Stimulated activated CD4-positive, alpha-beta T cell treated with anti-CD3 and anti-CD28 coated beads, Interleukin-1b, Interleukin-23, amount 100 ng/mL, for 4 hours (primary cell): ENCODE measurements around the gene CCDC183.

Experiments used
- DNase-seq, 2 donors: peaks; one replicate each; pipeline ENCODE4 v3.0.0-alpha.2; 2020; ENCODE audit warnings: low read depth in 2 of 2

Gene CCDC183

GRCh38 chr9:136849038-136849959 is 53.2 kb downstream of the CCDC183 start, which contains the start of gene PHPT1:
Gene PHPT1, plus strand, starts transcription at chr9:136849409. Its CDS starts 22 bp downstream, at chr9:136849431.
- DNase-seq: peak; percentile 92 to 93

DNA sequence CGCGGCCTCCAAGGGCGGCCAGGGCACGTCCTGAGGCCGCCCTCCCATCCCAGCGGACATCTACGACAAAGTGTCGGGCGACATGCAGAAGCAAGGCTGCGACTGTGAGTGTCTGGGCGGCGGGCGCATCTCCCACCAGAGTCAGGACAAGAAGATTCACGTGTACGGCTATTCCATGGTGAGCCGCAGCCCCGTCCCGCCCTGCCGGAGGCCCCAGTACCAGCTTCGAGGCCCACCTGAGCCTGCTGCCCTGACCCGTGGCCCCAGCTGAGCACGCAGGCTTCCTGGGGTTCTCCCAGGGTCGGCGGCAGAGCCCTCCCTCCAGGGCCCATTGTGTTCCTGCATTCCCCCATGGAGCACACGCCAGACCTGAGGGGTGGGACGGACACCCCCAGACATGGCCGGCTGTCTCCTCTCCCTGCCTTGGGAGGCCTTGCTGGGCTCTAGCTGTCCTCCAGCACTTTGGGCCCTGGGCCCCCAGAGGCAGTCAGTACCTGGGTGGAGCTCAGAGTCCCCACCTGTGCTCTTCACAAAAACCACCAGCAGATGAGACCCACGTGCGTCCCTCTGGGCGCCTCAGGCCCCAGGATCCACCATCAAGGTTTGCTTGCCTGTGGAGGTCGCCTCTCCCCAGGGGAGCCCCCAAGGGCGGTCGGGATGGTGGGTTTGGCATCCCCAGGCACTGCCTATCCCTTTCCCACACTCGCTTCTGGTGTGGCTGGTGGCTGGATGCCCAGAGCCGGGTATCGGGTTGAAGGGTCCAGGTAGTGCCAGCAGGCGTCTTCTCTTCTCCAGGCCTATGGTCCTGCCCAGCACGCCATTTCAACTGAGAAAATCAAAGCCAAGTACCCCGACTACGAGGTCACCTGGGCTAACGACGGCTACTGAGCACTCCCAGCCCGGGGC is 54.1 kb downstream of the CCDC183 start:
- no peak for DNase-seq

DNA sequence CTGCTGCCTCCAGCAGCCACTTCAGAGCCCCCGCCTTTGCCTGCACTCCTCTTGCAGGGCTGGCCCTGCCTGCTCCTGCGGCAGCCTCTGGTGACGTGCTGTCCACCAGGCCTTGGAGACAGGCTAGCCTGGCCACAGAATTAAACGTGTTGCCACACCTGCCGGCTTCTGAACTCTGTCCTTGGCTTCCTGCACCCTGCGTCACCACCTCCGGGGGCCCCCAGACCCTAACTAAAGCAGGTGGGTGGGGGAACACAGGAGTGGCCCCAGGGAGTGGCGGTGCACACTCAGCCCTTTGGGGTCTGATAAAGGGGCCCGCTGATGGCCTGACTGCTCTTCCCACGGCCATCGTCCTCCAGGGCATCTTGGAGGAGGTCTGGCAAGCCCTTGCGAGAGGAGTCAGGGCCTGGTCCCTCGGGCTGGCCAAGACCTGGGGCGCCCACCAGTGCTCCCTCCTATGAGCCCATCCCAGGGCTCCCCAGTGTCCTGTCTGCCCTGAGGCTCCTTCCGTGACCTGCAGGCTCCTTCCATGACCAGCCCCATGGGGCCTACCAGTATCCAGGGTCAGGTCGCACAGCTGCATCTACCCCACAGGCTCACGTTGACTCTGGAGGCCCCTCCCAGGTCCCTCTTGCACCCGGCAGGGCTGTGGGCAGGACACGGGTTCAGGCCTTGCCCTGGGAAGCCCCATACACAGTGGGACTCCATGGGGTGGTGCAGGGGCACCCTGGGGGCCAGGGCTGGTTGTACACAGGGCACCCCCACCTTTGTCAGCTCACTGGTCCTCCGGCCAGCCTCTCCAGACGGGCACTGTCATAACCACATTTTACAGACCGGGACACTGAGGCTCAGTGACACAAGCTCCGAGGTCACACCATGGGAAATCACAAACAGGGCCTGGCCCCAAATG is 55.0 kb downstream of the CCDC183 start:
- no peak for DNase-seq

GRCh38 chr9:136851941-136852663 is 56.0 kb downstream of the CCDC183 start, which contains the start of gene MAMDC4:
Gene MAMDC4, plus strand, starts transcription at chr9:136852346. Its CDS starts 71 bp downstream, at chr9:136852417.
- DNase-seq: no peak

GRCh38 chr9:136852664-136853595 is 56.8 kb downstream of the CCDC183 start:
- no peak for DNase-seq

DNA sequence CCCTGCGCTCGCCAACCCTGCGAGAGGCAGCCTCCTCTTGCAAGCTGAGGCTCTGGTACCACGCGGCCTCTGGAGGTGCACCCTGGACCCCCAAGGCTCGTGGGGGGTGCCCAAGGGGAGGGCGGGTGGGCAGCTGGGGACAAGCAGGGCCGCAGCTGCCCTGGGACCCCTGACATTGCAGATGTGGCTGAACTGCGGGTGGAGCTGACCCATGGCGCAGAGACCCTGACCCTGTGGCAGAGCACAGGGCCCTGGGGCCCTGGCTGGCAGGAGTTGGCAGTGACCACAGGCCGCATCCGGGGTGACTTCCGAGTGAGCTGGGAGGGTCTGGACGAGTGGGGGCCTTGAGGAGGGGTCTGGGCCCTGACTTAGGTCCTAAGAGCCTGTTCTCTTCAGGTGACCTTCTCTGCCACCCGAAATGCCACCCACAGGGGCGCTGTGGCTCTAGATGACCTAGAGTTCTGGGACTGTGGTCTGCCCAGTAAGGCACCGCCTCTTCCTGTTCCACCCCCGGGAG is 57.5 kb downstream of the CCDC183 start:
- no peak for DNase-seq

DNA sequence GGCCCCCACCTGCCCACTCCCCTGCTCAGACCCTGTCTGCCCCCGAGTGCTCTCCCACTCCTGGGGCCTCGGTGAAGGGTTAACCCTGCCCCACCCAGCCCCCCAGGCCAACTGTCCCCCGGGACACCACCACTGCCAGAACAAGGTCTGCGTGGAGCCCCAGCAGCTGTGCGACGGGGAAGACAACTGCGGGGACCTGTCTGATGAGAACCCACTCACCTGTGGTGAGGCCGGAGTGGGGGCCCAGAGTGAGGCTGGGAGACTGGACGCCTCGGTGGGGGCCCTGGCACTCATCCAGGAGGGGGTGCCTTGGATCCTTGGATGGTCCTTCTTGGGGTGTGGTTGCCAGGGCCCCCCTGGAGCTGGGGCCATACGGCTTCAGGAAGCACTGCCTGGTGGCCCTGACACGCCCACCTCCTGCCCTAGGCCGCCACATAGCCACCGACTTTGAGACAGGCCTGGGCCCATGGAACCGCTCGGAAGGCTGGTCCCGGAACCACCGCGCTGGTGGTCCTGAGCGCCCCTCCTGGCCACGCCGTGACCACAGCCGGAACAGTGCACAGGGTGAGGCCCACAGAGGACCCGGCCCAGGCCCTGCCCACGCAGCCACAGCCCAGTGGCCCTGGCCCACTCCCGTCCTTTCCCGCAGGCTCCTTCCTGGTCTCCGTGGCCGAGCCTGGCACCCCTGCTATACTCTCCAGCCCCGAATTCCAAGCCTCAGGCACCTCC is 58.1 kb downstream of the CCDC183 start:
- DNase-seq: no peak

DNA sequence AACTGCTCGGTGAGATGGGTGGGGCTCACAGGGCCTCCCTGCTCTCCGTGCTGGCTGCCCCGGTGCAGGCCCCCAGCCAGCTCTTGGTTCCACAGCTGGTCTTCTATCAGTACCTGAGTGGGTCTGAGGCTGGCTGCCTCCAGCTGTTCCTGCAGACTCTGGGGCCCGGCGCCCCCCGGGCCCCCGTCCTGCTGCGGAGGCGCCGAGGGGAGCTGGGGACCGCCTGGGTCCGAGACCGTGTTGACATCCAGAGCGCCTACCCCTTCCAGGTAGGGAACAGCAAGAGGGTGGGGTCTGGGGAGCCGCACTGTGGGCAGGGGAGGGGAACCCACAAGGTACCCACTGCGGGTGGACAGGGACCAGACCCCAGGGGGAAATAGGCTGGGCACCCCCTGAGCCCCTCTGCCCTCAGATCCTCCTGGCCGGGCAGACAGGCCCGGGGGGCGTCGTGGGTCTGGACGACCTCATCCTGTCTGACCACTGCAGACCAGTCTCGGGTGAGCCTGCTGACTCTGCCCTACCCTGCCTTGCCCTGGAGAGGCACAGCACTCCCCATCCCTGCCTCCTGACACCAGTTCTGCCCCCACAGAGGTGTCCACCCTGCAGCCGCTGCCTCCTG is 58.8 kb downstream of the CCDC183 start:
- no peak for DNase-seq

DNA sequence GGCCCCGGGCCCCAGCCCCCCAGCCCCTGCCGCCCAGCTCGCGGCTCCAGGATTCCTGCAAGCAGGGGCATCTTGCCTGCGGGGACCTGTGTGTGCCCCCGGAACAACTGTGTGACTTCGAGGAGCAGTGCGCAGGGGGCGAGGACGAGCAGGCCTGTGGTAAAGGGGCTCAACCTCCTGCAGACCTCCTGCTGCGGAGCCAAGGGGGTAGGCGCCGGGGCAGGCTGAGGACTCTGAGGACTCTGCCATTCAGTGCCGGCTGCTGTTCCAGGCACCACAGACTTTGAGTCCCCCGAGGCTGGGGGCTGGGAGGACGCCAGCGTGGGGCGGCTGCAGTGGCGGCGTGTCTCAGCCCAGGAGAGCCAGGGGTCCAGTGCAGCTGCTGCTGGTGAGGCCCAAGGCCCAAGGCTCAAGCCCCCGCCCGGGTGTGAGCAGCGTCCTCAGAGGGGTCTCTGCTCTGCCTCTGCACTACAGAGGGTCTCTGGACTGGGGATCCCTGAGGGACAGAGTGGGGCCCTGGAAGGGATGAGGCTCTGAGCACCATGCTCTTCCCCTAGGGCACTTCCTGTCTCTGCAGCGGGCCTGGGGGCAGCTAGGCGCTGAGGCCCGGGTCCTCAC is 59.4 kb downstream of the CCDC183 start:
- no peak for DNase-seq

DNA sequence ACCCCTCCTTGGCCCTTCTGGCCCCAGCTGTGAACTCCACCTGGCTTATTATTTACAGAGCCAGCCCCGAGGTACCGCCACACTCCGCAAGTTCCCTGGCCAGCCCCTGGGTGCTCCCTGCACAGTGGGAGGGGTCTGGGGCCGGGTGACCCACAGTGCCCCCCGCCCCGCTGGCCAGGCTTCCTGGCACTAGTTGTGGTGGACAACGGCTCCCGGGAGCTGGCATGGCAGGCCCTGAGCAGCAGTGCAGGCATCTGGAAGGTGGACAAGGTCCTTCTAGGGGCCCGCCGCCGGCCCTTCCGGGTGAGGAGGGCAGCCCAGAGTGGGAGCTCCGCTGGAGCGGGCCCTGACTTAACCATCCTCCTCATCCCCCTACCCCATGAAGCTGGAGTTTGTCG is 59.9 kb downstream of the CCDC183 start:
- no peak for DNase-seq

DNA sequence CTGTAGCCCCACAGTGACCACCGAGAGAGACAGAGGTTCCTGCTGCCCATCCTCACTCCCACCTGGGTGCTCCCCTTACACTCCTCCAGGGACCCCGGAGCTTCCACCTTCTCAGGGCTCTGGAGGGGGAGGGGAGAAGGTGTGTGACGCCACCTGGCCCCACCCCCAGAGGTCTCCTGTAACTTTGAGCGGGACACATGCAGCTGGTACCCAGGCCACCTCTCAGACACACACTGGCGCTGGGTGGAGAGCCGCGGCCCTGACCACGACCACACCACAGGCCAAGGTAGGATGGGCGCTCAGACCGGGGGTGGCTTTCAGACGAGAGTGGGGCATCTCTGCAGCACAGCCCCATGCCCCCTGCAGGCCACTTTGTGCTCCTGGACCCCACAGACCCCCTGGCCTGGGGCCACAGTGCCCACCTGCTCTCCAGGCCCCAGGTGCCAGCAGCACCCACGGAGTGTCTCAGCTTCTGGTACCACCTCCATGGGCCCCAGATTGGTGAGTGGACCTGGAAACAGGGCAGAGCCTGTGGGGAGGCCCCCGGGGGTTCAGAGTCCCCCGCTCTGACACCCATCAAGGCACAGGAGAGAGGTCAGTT is 60.5 kb downstream of the CCDC183 start:
- no peak for DNase-seq

DNA sequence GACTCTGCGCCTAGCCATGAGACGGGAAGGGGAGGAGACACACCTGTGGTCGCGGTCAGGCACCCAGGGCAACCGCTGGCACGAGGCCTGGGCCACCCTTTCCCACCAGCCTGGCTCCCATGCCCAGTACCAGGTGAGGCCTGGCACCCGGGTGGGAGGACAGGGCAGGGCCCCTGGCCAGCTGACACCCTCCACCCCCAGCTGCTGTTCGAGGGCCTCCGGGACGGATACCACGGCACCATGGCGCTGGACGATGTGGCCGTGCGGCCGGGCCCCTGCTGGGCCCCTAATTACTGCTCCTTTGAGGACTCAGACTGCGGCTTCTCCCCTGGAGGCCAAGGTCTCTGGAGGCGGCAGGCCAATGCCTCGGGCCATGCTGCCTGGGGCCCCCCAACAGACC is 61.0 kb downstream of the CCDC183 start:
- no peak for DNase-seq
